GM18907 (cell line): ENCODE results near the gene CLN6.
"Not testable (repeated sequence)": the region's sequence is repeated elsewhere in the genome, so short reads cannot be mapped to it uniquely, and the experiment has no call there.

Experiments
- ATAC-seq: cut with Tn5 transposase; IDR thresholded peaks from one replicate; pipeline ENCODE4 v1.9.1; 2021; ENCODE audit warnings: mild to moderate bottlenecking, moderate library complexity; ENCODE audit not compliant: unreplicated experiment

Gene CLN6

GRCh38 chr15:68256675-68257450, 27.3 kb upstream of the CLN6 start:
- ATAC-seq: no peak

GRCh38 chr15:68252925-68253534, 23.5 kb upstream of the CLN6 start:
- no peak for ATAC-seq

GRCh38 chr15:68249058-68249713, 19.7 kb upstream of the CLN6 start:
- no peak for ATAC-seq

GRCh38 chr15:68244235-68244634, 14.7 kb upstream of the CLN6 start:
- no peak for ATAC-seq

GRCh38 chr15:68241088-68241935, 11.8 kb upstream of the CLN6 start:
- ATAC-seq: no peak

GRCh38 chr15:68239025-68239424, 9.5 kb upstream of the CLN6 start:
- ATAC-seq: no peak

- ATAC-seq: no peak
Measured at GRCh38 chr15:68235022-68235421, 5.5 kb upstream of the CLN6 start.

- ATAC-seq: not testable (repeated sequence)
Measured at GRCh38 chr15:68234520-68234919, 5.0 kb upstream of the CLN6 start.

GRCh38 chr15:68234060-68234459, 4.5 kb upstream of the CLN6 start:
- ATAC-seq: no peak

- no peak for ATAC-seq
Measured at GRCh38 chr15:68232937-68233336, 3.4 kb upstream of the CLN6 start.

- no peak for ATAC-seq
Measured at GRCh38 chr15:68232449-68232848, 2.9 kb upstream of the CLN6 start.

- no peak for ATAC-seq
Measured at GRCh38 chr15:68231102-68231818, 1.7 kb upstream of the CLN6 start.

- ATAC-seq: peak; percentile 37
Measured at GRCh38 chr15:68230157-68231100, 901 bp upstream of the CLN6 start.

GRCh38 chr15:68228971-68229385, 550 bp downstream of the CLN6 start:
- ATAC-seq: peak; percentile 2

GRCh38 chr15:68228143-68228970, 1.2 kb downstream of the CLN6 start:
- no peak for ATAC-seq

- ATAC-seq: no peak
Measured at GRCh38 chr15:68227643-68228142, 1.8 kb downstream of the CLN6 start.

- not testable (repeated sequence) for ATAC-seq
Measured at GRCh38 chr15:68225442-68225841, 4.1 kb downstream of the CLN6 start.

- no peak for ATAC-seq
Measured at GRCh38 chr15:68224546-68225250, 4.8 kb downstream of the CLN6 start.
